K562 (cell line): Measurements from ENCODE around the gene DHX35. TPM values are rescaled to one million over a fixed set of nuclear protein-coding genes. Genes with fewer than 3 reads are reported as not detected.
A peak's percentile ranks its signal among the peaks of the same experiment; 100 is the strongest.

Source experiments
- BHLHE40 ChIP-seq: IDR thresholded peaks from 2 replicates; pipeline ENCODE4 v1.6.1; 2011; ENCODE audit warnings: low read length, improper control_type of control experiment
- EP300 ChIP-seq: IDR thresholded peaks from 2 replicates; pipeline ENCODE4 v1.6.1; 2012; ENCODE audit warnings: low read length, improper control_type of control experiment
- FOXP4 ChIP-seq: sonication (generic); formaldehyde crosslinking; IDR thresholded peaks from 2 replicates; pipeline ENCODE4 v1.8.0; 2022; ENCODE audit warnings: mild to moderate bottlenecking, missing genetic modification reagents, borderline replicate concordance
- HDAC3 ChIP-seq: fragments of 450-650 bp; IDR thresholded peaks from 2 replicates; pipeline ENCODE4 v1.6.1; 2018; ENCODE audit warnings: borderline replicate concordance, mild to moderate bottlenecking, moderate library complexity; ENCODE audit not compliant: partially characterized antibody
- KDM1A ChIP-seq, 2 experiments: fragments of 450-650 bp; IDR thresholded peaks; 2 replicates each; pipeline ENCODE4 v1.6.1; 2016; ENCODE audit warnings: mild to moderate bottlenecking in 2 of 2
- L3MBTL2 ChIP-seq: fragments of 450-650 bp; IDR thresholded peaks from 2 replicates; pipeline ENCODE4 v1.6.1; 2016; ENCODE audit warnings: mild to moderate bottlenecking, moderate library complexity
- MAFG ChIP-seq: fragments of 450-650 bp; conservative IDR thresholded peaks from 2 replicates; pipeline ENCODE4 v1.6.1; 2016; ENCODE audit warnings: missing genetic modification characterization, missing compliant biosample characterization
- MTA3 ChIP-seq: fragments of 450-650 bp; formaldehyde crosslinking; IDR thresholded peaks from 2 replicates; pipeline ENCODE4 v1.6.1; 2017; ENCODE audit warnings: mild to moderate bottlenecking, borderline replicate concordance
- NFIC ChIP-seq: fragments of 450-650 bp; IDR thresholded peaks from 2 replicates; pipeline ENCODE4 v1.6.1; 2017; ENCODE audit warnings: mild to moderate bottlenecking, inconsistent platforms
- SIRT6 ChIP-seq: IDR thresholded peaks from one replicate; pipeline ENCODE4 v1.6.1; 2012; ENCODE audit warnings: low read depth, mild to moderate bottlenecking, control low read depth, inconsistent platforms, low read length, moderate library complexity
- SMARCA5 ChIP-seq: fragments of 450-650 bp; IDR thresholded peaks from 2 replicates; pipeline ENCODE4 v1.6.1; 2016
- SMARCE1 ChIP-seq: fragments of 450-650 bp; IDR thresholded peaks from 2 replicates; pipeline ENCODE4 v1.7.1; 2016; ENCODE audit warnings: mild to moderate bottlenecking
- SOX6 ChIP-seq: fragments of 450-650 bp; IDR thresholded peaks from 2 replicates; pipeline ENCODE4 v1.6.1; 2014; ENCODE audit warnings: mild to moderate bottlenecking
- TRIM24 ChIP-seq, 2 experiments: fragments of 450-650 bp; IDR thresholded peaks; 2 replicates each; pipeline ENCODE4 v1.6.1; 2016
- YBX1 ChIP-seq: fragments of 450-650 bp; IDR thresholded peaks from 2 replicates; pipeline ENCODE4 v1.7.1; 2016; ENCODE audit warnings: mild to moderate bottlenecking
- ZEB2 ChIP-seq: fragments of 450-650 bp; IDR thresholded peaks from 2 replicates; pipeline ENCODE4 v1.6.1; 2016
- ZNF263 ChIP-seq: sonication (generic); formaldehyde crosslinking; IDR thresholded peaks from 2 replicates; pipeline ENCODE4 v1.8.0; 2022; ENCODE audit warnings: mild to moderate bottlenecking, missing genetic modification reagents, borderline replicate concordance
- ZNF518B ChIP-seq: fragments of 250-450 bp; sonication (Bioruptor Pico); IDR thresholded peaks from 2 replicates; pipeline ENCODE4 v1.5.0; 2021; ENCODE audit warnings: mild to moderate bottlenecking, moderate library complexity
- ZNF589 ChIP-seq: fragments of 200-800 bp; sonication (Bioruptor generic); IDR thresholded peaks from 2 replicates; pipeline ENCODE4 v1.6.1; 2016; ENCODE audit warnings: low read depth, missing genetic modification characterization, missing compliant biosample characterization
- polyA plus RNA-seq, 8 experiments: library from polyadenylated mRNA; depleted of rRNA in 4 of 8; stranded (reverse) in 5 of 8; unstranded in 3 of 8; fragments of >200 nt; fragmentation: Nextera tagmentation in 2 of 8; fragmentation: Illumina TruSeq in 1 of 8; extraction: Ambion mirVana in 2 of 8; extraction: Trizol in 1 of 8; gene quantifications; 2 replicates each; pipeline versions ENCODE4 v1.2.1 to v1.2.3, GENCODE V29; 2011 to 2014; ENCODE audit warnings: inconsistent platforms in 1 of 8, missing spikeins in 1 of 8
- total RNA-seq, 7 experiments: library from RNA; depleted of rRNA in 6 of 7; stranded (reverse); fragments of >200 nt in 6 of 7; fragmentation: Illumina TruSeq in 2 of 7; extraction: Trizol in 2 of 7; gene quantifications; 2 replicates each; pipeline versions ENCODE4 v1.2.1 to v1.2.3, GENCODE V29; 2011 to 2021; ENCODE audit warnings: low replicate concordance in 1 of 7
- TF ChIP-seq, protein P1 (sequence below): fragments of 200-800 bp; sonication (Bioruptor generic); IDR thresholded peaks from 2 replicates; pipeline ENCODE4 v1.6.1; 2016; ENCODE audit warnings: missing genetic modification characterization, missing compliant biosample characterization

Gene DHX35
- total and polyA plus RNA-seq, 9 of the 15 experiments (the other 6 are each of a cell fraction or from before 2014, with no cell fraction given) = 6.5 to 25.6 (median 16.9) TPM

DNA sequence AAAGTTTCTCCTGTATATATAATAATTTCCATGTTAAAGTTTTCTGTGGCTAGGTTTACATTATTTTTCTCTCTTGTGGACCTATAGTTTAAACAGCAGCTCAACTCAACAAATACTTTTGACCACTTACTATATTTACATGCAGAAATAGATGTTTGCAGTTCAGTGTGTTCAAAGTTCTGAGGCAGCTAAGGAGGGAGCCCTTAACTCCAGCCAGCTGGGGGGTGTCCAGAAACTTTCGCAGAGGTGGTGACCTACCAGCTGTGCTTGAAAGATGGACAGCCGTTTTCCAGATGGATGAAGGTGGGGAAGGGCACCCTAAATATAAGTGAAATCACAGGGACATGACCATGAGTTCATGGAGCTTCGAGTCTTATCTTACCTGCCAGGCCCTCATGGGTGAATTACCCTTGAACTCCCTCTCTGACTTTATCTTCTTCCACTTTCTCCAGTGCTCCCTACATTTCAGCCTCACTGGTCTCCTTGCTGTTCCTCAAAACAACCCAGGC, 33.4 kb downstream of the DHX35 start (continued):
- TF ChIP-seq, protein P1, sequence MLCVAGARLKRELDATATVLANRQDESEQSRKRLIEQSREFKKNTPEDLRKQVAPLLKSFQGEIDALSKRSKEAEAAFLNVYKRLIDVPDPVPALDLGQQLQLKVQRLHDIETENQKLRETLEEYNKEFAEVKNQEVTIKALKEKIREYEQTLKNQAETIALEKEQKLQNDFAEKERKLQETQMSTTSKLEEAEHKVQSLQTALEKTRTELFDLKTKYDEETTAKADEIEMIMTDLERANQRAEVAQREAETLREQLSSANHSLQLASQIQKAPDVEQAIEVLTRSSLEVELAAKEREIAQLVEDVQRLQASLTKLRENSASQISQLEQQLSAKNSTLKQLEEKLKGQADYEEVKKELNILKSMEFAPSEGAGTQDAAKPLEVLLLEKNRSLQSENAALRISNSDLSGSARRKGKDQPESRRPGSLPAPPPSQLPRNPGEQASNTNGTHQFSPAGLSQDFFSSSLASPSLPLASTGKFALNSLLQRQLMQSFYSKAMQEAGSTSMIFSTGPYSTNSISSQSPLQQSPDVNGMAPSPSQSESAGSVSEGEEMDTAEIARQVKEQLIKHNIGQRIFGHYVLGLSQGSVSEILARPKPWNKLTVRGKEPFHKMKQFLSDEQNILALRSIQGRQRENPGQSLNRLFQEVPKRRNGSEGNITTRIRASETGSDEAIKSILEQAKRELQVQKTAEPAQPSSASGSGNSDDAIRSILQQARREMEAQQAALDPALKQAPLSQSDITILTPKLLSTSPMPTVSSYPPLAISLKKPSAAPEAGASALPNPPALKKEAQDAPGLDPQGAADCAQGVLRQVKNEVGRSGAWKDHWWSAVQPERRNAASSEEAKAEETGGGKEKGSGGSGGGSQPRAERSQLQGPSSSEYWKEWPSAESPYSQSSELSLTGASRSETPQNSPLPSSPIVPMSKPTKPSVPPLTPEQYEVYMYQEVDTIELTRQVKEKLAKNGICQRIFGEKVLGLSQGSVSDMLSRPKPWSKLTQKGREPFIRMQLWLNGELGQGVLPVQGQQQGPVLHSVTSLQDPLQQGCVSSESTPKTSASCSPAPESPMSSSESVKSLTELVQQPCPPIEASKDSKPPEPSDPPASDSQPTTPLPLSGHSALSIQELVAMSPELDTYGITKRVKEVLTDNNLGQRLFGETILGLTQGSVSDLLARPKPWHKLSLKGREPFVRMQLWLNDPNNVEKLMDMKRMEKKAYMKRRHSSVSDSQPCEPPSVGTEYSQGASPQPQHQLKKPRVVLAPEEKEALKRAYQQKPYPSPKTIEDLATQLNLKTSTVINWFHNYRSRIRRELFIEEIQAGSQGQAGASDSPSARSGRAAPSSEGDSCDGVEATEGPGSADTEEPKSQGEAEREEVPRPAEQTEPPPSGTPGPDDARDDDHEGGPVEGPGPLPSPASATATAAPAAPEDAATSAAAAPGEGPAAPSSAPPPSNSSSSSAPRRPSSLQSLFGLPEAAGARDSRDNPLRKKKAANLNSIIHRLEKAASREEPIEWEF = no peak
- TF ChIP-seq SMARCA5 (no peak), MTA3 (peak; percentile 55; the same call in 1 of the 2 replicates), BHLHE40 (no peak), ZNF263 (CRISPR knock-in tag) (peak; percentile 88; the same call in 1 of the 2 replicates), L3MBTL2 (peak; percentile 70), TRIM24 (IDR thresholded peaks at IDR 0.05) (peak; percentile 49 to 77; a peak in 3 of 4 replicates), EP300 (peak; percentile 78), ZNF589 (CRISPR knock-in tag) (0 out of 2 replicates have a peak, but pooled peaks have one; percentile 37), SMARCE1 (peak; percentile 65), FOXP4 (CRISPR knock-in tag) (no peak), YBX1 (no peak), SIRT6 (no peak), ZEB2 (0 out of 2 replicates have a peak, but pooled peaks have one; percentile 60), ZNF518B (no peak), SOX6 (peak; percentile 61; the same call in 1 of the 2 replicates), HDAC3 (no peak), NFIC (peak; percentile 64; the same call in 1 of the 2 replicates), KDM1A (IDR thresholded peaks at IDR 0.05) (peak; percentile 82 to 87), MAFG (tag) (no peak)
